Effector memory CD4-positive, alpha-beta T cell (primary cell): ENCODE results near the gene TM4SF20.
"Not testable (repeated sequence)": the region's sequence is repeated elsewhere in the genome, so short reads cannot be mapped to it uniquely, and the experiment has no call there.

Source experiments
- DNase-seq, 3 donors: peaks; one replicate each; pipeline ENCODE4 v3.0.0-alpha.2; 2020
- H3K27ac ChIP-seq: 2 replicates; pipeline ENCODE4 v1.7.0; 2013; ENCODE audit warnings: mild to moderate bottlenecking, low read length, moderate library complexity; ENCODE audit not compliant: insufficient read depth, poor library complexity, severe bottlenecking
- H3K27me3 ChIP-seq: replicated peaks from 2 replicates; pipeline ENCODE4 v1.7.0; 2013; ENCODE audit warnings: mild to moderate bottlenecking, low read length; ENCODE audit not compliant: insufficient read depth, control insufficient read depth, poor library complexity, severe bottlenecking
- H3K36me3 ChIP-seq: 2 replicates; pipeline ENCODE4 v1.7.0; 2013; ENCODE audit warnings: mild to moderate bottlenecking, low read length, moderate library complexity; ENCODE audit not compliant: control insufficient read depth, insufficient read depth
- H3K4me1 ChIP-seq: 2 replicates; pipeline ENCODE4 v1.7.0; 2013; ENCODE audit warnings: low read length, mild to moderate bottlenecking; ENCODE audit not compliant: control insufficient read depth, insufficient read depth, poor library complexity, severe bottlenecking
- H3K4me3 ChIP-seq: 2 replicates; pipeline ENCODE4 v1.7.0; 2013; ENCODE audit warnings: low read length, low read depth, mild to moderate bottlenecking; ENCODE audit not compliant: insufficient read depth, poor library complexity, severe bottlenecking
- H3K9me3 ChIP-seq: 2 replicates; pipeline ENCODE4 v1.7.0; 2013; ENCODE audit warnings: mild to moderate bottlenecking, low read length, moderate library complexity; ENCODE audit not compliant: control insufficient read depth

The TM4SF20 gene

GRCh38 chr2:227367427-227367795, 11.7 kb downstream of the TM4SF20 start:
- no peaks in the 10 kb centered on the region for H3K9me3 ChIP-seq
- H3K27me3 ChIP-seq = no peaks in the 10 kb centered on the region
- no peak overlapping the region for H3K27ac ChIP-seq
- H3K4me3 ChIP-seq = no peak overlapping the region
- no peaks in the 10 kb centered on the region for H3K36me3 ChIP-seq
- H3K4me1 ChIP-seq = no peaks in the 10 kb centered on the region
- DNase-seq = no peak

- H3K4me3 ChIP-seq = no peak overlapping the region
- H3K27me3 ChIP-seq = no peaks in the 10 kb centered on the region
- no peaks in the 10 kb centered on the region for H3K36me3 ChIP-seq
- no peaks in the 10 kb centered on the region for H3K9me3 ChIP-seq
- DNase-seq = no peak
- no peaks in the 10 kb centered on the region for H3K4me1 ChIP-seq
- no peak overlapping the region for H3K27ac ChIP-seq
Measured at GRCh38 chr2:227366769-227367426, 12.2 kb downstream of the TM4SF20 start.

DNA sequence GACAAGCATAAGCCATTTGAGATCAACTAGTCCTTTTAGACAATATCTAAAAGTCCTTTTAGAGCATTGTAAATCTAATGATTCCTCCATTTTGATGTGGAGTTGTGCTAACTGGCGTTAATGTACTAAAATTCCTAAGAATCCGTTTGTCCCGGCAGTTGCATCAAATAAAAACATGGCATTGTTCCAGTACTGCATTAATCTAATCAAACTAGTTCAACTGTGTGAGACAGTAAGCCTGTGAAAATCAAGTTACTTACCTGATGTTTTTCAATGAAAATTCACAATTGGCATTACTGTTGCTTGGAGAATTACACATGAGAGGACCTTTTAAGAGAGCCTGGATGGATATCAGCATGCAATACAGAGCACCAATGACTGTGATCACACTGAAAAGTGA, 13.3 kb downstream of the TM4SF20 start:
- no peak overlapping the region for H3K4me3 ChIP-seq
- H3K27me3 ChIP-seq = no peaks in the 10 kb centered on the region
- H3K27ac ChIP-seq = no peak overlapping the region
- no peaks in the 10 kb centered on the region for H3K36me3 ChIP-seq
- DNase-seq = no peak
- H3K4me1 ChIP-seq = no peaks in the 10 kb centered on the region
- H3K9me3 ChIP-seq = no peaks in the 10 kb centered on the region

DNA sequence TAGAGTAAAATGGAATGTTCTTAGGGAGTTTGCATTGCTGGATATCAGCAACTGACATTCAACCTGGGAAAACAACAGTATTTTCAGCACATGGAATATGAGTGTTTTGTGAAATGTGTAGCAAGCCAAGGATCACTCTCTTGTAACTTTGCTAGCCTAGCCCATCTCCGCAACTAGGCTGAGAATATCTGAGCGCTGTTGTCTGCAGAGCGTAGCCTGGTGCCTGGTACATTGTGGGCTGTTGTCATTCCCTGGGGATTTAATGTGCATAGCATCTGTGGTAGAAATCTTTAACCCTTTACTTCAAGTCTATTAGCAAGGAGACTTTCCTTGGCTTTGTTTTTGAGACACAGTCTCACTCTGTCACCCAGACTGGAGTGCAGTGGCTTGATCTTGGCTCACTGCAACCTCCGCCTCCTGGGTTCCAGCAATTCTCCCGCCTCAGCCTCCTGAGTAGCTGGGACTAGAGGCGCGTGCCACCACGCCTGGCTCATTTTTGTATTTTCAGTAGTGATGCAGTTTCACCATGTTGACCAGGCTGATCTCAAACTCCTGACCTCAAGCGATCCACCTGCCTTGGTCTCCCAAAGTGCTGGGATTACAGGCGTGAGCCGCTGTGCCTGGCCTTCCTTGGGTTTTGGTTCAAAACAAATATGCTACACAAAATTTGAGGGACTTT, 14.4 kb downstream of the TM4SF20 start:
- not testable (repeated sequence) for H3K9me3 ChIP-seq, H3K36me3 ChIP-seq, H3K4me1 ChIP-seq, H3K27me3 ChIP-seq, DNase-seq, H3K27ac ChIP-seq, H3K4me3 ChIP-seq

GRCh38 chr2:227363756-227364155, 15.3 kb downstream of the TM4SF20 start:
- H3K4me3 ChIP-seq = no peak overlapping the region
- H3K4me1 ChIP-seq = no peaks in the 10 kb centered on the region
- no peak overlapping the region for H3K27ac ChIP-seq
- H3K36me3 ChIP-seq = no peaks in the 10 kb centered on the region
- no peaks in the 10 kb centered on the region for H3K9me3 ChIP-seq
- H3K27me3 ChIP-seq = no peaks in the 10 kb centered on the region
- no peak for DNase-seq

- Histone ChIP-seq H3K36me3 (peaks cover 24% of the 10 kb centered on the region), H3K4me1 (no peaks in the 10 kb centered on the region), H3K27me3 (no peaks in the 10 kb centered on the region), H3K27ac (no peak overlapping the region), H3K4me3 (no peak overlapping the region), H3K9me3 (no peaks in the 10 kb centered on the region)
- no peak for DNase-seq
Measured at GRCh38 chr2:227360351-227360750, 18.8 kb downstream of the TM4SF20 start.

- Histone ChIP-seq H3K27ac (no peak overlapping the region), H3K9me3 (no peaks in the 10 kb centered on the region), H3K27me3 (no peaks in the 10 kb centered on the region), H3K4me3 (no peak overlapping the region), H3K36me3 (peaks cover 21% of the 10 kb centered on the region), H3K4me1 (no peaks in the 10 kb centered on the region)
- DNase-seq = no peak
Measured at GRCh38 chr2:227351639-227352038, 27.5 kb downstream of the TM4SF20 start.

DNA sequence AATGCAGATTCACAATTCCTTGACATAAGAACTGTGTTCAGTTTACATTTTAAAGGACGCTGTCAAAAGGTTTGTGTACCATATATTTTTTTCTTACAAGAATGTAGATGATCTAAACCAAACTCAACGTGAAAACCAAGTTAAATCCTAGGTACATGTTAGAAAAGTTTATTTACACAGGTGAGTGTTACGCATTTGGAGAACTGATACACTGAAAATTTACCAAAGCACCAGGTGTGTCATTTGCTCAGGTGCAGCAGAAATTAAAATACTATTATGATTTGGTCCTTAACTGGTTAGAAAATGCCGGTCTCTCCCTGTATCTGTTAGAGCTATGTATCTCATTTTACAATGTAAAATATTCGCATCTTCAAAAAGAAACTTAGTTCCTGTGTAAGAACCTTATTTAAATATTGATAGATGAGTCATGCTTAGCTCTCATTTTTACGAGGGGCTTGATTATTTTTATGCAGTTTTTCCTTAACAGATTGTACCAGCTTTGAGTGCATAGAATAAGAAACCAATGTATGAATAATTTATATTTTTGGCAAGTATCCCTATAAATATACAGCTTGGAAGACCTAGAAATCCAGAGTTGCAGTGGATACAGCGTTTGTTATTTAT, 29.0 kb downstream of the TM4SF20 start:
- H3K27me3 ChIP-seq = no peaks in the 10 kb centered on the region
- no peak overlapping the region for H3K4me3 ChIP-seq
- no peaks in the 10 kb centered on the region for H3K4me1 ChIP-seq
- no peak for DNase-seq
- no peak overlapping the region for H3K27ac ChIP-seq
- peaks cover 5% of the 10 kb centered on the region for H3K36me3 ChIP-seq
- no peaks in the 10 kb centered on the region for H3K9me3 ChIP-seq

GRCh38 chr2:227348324-227348723, 30.8 kb downstream of the TM4SF20 start:
- no peaks in the 10 kb centered on the region for H3K9me3 ChIP-seq
- H3K4me1 ChIP-seq = no peaks in the 10 kb centered on the region
- H3K36me3 ChIP-seq = peaks cover 5% of the 10 kb centered on the region
- H3K27ac ChIP-seq = no peak overlapping the region
- H3K4me3 ChIP-seq = no peak overlapping the region
- no peak for DNase-seq
- no peaks in the 10 kb centered on the region for H3K27me3 ChIP-seq

DNA sequence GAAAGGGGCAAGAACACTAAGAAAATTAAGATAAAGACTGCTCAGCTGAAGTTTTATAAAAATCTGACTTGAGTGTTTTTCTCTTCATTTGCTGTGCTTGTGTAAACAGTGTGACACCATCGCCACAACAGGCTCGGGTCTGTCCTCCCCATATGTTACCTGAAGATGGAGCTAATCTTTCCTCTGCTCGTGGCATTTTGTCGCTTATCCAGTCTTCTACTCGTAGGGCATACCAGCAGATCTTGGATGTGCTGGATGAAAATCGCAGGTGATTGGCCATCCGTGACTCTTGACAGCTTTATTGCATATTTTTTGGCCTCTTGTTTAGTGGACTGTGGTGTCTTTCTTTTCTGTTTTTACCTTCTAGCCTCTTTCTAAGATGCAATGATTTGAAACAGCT, 32.0 kb downstream of the TM4SF20 start:
- Histone ChIP-seq H3K36me3 (peaks cover 11% of the 10 kb centered on the region), H3K27ac (no peak overlapping the region), H3K9me3 (no peaks in the 10 kb centered on the region), H3K4me3 (no peak overlapping the region), H3K27me3 (no peaks in the 10 kb centered on the region), H3K4me1 (no peaks in the 10 kb centered on the region)
- no peak for DNase-seq
